Kidney epithelial cell (primary cell): ENCODE measurements around the gene TCP11L2. TPM values are rescaled to one million over a fixed set of nuclear protein-coding genes. Genes with fewer than 3 reads are reported as not detected.

Experiments
- DNase-seq: peaks from one replicate; pipeline ENCODE4 v3.0.0-alpha.2; 2010; ENCODE audit warnings: low read depth
- H3K27me3 ChIP-seq: 2 replicates; pipeline ENCODE4 v1.6.0; 2011; ENCODE audit warnings: low read length; ENCODE audit not compliant: control insufficient read depth, insufficient read depth
- H3K36me3 ChIP-seq: 2 replicates; pipeline ENCODE4 v1.5.1; 2011; ENCODE audit warnings: low read length; ENCODE audit not compliant: control insufficient read depth, insufficient read depth
- H3K4me3 ChIP-seq: 2 replicates; pipeline ENCODE4 v1.5.1; 2011; ENCODE audit warnings: low read depth, mild to moderate bottlenecking, control low read depth, low read length
- CTCF ChIP-seq: IDR thresholded peaks from 2 replicates; pipeline ENCODE4 v1.5.1; 2011; ENCODE audit warnings: mild to moderate bottlenecking, moderate library complexity, low read length, control low read depth, inconsistent platforms; ENCODE audit not compliant: insufficient read depth, poor library complexity, severe bottlenecking
- total RNA-seq: library from RNA; depleted of rRNA; stranded (reverse); fragments of >200 nt; gene quantifications from 2 replicates; pipeline ENCODE4 v1.2.3, GENCODE V29; 2015

TCP11L2 gene
- 24.9 and 26.8 TPM in 2 replicates for total RNA-seq

- peak within 1 kb of the TSS; percentile 72 for H3K4me3 ChIP-seq
- no peaks in the 10 kb centered on the region for H3K27me3 ChIP-seq
- no peaks in the 10 kb centered on the region for H3K36me3 ChIP-seq
- DNase-seq: no peak
- no peak for TF ChIP-seq CTCF
Observed at GRCh38 chr12:106302401-106303201, at the start of gene TCP11L2. Gene TCP11L2, plus strand, starts transcription at chr12:106302733. Its CDS starts 8,343 bp downstream, at chr12:106311076.

DNA sequence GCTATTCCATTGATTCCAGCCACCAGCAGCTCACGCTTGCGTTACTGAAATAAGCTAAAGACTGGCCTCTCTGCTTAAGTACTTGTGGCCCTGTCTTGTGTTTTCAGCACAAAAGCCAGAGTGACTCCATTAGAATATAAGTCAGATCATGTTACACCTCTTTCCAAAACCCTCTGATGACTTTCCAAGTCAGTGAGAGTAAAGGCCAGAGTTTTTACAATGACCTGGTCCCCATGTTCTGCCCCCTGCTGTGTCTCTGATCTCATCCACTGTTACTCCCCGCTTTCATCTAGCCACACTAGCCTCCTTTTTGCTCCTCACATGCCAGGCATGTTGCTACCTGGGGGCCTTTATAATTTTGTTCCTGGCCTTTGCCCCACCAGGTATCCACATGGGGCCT is 47.8 kb upstream of the TCP11L2 start:
- no peaks in the 10 kb centered on the region for H3K27me3 ChIP-seq
- no peak for TF ChIP-seq CTCF
- no peaks in the 10 kb centered on the region for H3K36me3 ChIP-seq
- no peak for DNase-seq
- no peak overlapping the region for H3K4me3 ChIP-seq

DNA sequence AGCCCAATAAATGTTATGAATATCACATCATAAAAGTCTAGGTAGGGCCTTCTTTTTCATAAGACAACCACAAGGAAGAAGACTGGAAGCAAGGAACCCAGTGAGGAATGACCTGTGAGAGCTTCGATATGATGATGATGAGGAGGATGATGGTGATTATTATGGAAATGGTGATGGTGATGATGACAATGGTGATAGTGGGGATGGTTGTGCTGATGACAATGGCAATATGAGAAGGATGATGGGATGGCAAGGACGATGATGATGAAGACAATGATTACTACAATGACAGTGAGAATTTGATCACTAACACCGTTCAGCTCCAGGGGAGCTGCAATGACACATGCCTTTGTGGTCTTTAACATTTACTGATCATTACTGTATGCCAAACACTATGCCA is 47.0 kb upstream of the TCP11L2 start:
- Histone ChIP-seq H3K27me3 (no peaks in the 10 kb centered on the region), H3K4me3 (no peak overlapping the region), H3K36me3 (no peaks in the 10 kb centered on the region)
- DNase-seq: no peak
- TF ChIP-seq CTCF: no peak

DNA sequence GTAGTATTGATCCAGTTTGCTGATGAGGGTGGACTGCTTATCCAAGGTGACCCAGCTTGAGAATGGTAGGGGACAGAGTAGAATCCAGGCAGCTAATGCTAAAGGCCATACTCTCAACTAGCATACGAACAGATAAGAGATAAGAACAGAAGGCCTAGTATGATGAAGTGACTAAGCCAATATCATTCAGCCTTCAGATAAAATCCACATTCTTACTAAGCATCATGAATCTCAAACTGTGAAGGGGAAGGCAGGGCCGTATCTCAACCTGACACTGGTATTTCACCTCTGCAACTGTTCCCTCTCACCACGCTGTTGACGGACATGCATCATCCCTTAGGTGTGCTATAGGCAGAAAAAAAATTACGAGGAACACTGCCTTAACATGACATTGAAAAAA is 46.6 kb upstream of the TCP11L2 start:
- H3K27me3 ChIP-seq: no peaks in the 10 kb centered on the region
- no peak for DNase-seq
- TF ChIP-seq CTCF: no peak
- H3K36me3 ChIP-seq: no peaks in the 10 kb centered on the region
- no peak overlapping the region for H3K4me3 ChIP-seq

GRCh38 chr12:106256524-106256923 is 46.0 kb upstream of the TCP11L2 start:
- Histone ChIP-seq H3K36me3 (no peaks in the 10 kb centered on the region), H3K4me3 (no peak overlapping the region), H3K27me3 (no peaks in the 10 kb centered on the region)
- DNase-seq: no peak
- TF ChIP-seq CTCF: no peak

GRCh38 chr12:106258226-106258625 is 44.3 kb upstream of the TCP11L2 start:
- no peak for TF ChIP-seq CTCF
- no peak for DNase-seq
- Histone ChIP-seq H3K36me3 (no peaks in the 10 kb centered on the region), H3K4me3 (no peak overlapping the region), H3K27me3 (no peaks in the 10 kb centered on the region)
